Measurements from ENCODE around the gene DBN1. TPM values are rescaled to one million over a fixed set of nuclear protein-coding genes. Genes with fewer than 3 reads are reported as not detected.

The DBN1 gene
- total and polyA plus RNA-seq, 2 donors (not counting 3 experiments of a cell fraction or from before 2014, with no cell fraction given) = 198 to 336 TPM

DNA sequence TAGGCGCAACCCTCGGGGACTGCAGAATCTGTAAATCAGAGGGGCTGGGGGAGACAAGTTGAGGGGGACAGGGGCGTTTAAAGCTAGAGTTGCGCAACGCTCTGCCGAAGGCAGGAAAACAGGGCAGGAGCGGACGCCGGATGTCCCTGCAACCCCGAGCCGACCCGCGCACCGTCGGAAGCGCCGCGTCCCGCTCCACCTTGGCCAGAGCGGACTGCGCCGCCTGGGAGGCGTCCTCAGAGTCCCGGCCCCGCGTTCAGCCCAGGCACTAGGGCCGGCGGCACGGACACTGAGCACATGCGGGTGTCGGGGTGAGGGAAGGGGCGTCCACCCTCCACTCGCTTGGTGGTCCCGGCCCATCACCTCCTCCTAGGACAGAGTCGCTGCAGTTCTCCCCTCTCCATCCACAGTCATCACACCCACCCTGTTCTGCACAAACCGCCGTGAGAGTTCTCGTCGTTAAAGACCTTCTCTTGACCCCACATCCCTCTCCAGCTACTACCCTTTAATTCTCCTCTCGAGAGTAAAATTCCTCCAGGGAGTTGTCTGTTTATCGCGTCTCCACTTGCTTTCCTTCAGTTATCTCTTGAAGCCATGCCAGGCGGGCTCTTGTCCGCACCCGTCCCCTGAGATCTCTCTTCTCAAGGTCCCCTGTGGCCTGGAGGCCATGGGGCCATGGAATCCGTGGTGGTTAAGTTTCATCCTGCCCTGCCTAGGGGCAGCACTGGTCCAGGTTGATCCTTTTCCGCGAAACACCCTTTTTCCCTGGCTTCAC is 24.8 kb upstream of the DBN1 start:
- TSS peak; percentile 28 for BruUV-seq (replicated peaks)

More for the DNA sequence above, 24.8 kb upstream of the DBN1 start:
- DNase-seq (ENCODE audit: low read depth, low spot score) (no peak), FAIRE-seq (peak; percentile 67)
- POLR2A ChIA-PET = interaction anchor here (0.6 to 3.0 kb wide), 15 partner anchors 9 to 304 kb away, joined by 3 to 17 read pairs (median 5); partner anchors contain the start of genes DDX41, DOK3 and GRK6
- peak overlapping the region; percentile 1 to 38 (median 31) for H3K4me3 ChIP-seq (replicated peaks in 1 of 3; ENCODE audit: insufficient read depth in 1 of 3, low read depth in 1 of 3, low read length in 3 of 3)
- dilution Hi-C loops (cut with MboI; ENCODE audit: extremely low pct_ligation_motif_present, low sequenced_read_pairs) = no loop called here
- peak overlapping the region; percentile 60 for H3K4me2 ChIP-seq (ENCODE audit: insufficient read depth, low read length)
- H3K9me1 ChIP-seq (replicated peaks; ENCODE audit: control insufficient read depth, extremely low read depth, insufficient read depth, low read length) = no peaks in the 10 kb centered on the region
- H3K9me3 ChIP-seq (replicated peaks; ENCODE audit: control insufficient read depth, insufficient read depth, low read length) = no peaks in the 10 kb centered on the region
- no peaks in the 10 kb centered on the region for H3K27me3 ChIP-seq (ENCODE audit: control insufficient read depth in 2 of 2, insufficient read depth in 2 of 2, low read length in 2 of 2)
- H3K79me2 ChIP-seq (ENCODE audit: control insufficient read depth, insufficient read depth, low read length) = peaks cover 19% of the 10 kb centered on the region
- peaks cover 2 to 3% of the 10 kb centered on the region in 2 experiments for H3K36me3 ChIP-seq (ENCODE audit: control insufficient read depth in 2 of 2, extremely low read depth in 1 of 2, insufficient read depth in 2 of 2, low read length in 2 of 2)
- CTCF ChIA-PET = interaction anchor here (0.9 to 2.5 kb wide), 4 partner anchors 21 to 108 kb away, joined by 3 to 12 read pairs (median 6); no protein-coding TSS in a partner anchor
- TF ChIP-seq JUN (IDR thresholded peaks at IDR 0.05; ENCODE audit: borderline replicate concordance, insufficient read depth, insufficient read length, low read depth) (no peak), GATA2 (IDR thresholded peaks at IDR 0.05; ENCODE audit: insufficient read depth, insufficient read length, low read depth, low read length) (no peak), FOS (IDR thresholded peaks at IDR 0.05; ENCODE audit: borderline replicate concordance, insufficient read depth, low read length) (no peak), POLR2A (IDR thresholded peaks at IDR 0.05; ENCODE audit: low read depth, low read length) (no peak), MYC (IDR thresholded peaks at IDR 0.05; ENCODE audit: low read depth, low read length) (no peak), EZH2 (IDR thresholded peaks at IDR 0.05; ENCODE audit: borderline replicate concordance, low read depth, low read length, severe bottlenecking) (no peak), POLR2AphosphoS5 (IDR thresholded peaks at IDR 0.05; ENCODE audit: insufficient read depth, low read depth, low read length) (no peak)
- TF ChIP-seq, protein P1, sequence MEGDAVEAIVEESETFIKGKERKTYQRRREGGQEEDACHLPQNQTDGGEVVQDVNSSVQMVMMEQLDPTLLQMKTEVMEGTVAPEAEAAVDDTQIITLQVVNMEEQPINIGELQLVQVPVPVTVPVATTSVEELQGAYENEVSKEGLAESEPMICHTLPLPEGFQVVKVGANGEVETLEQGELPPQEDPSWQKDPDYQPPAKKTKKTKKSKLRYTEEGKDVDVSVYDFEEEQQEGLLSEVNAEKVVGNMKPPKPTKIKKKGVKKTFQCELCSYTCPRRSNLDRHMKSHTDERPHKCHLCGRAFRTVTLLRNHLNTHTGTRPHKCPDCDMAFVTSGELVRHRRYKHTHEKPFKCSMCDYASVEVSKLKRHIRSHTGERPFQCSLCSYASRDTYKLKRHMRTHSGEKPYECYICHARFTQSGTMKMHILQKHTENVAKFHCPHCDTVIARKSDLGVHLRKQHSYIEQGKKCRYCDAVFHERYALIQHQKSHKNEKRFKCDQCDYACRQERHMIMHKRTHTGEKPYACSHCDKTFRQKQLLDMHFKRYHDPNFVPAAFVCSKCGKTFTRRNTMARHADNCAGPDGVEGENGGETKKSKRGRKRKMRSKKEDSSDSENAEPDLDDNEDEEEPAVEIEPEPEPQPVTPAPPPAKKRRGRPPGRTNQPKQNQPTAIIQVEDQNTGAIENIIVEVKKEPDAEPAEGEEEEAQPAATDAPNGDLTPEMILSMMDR (IDR thresholded peaks at IDR 0.05; ENCODE audit: extremely low read depth in 1 of 2, insufficient read depth in 1 of 2, low read depth in 1 of 2, low read length in 2 of 2) = no peak
- TF ChIP-seq, protein P2, sequence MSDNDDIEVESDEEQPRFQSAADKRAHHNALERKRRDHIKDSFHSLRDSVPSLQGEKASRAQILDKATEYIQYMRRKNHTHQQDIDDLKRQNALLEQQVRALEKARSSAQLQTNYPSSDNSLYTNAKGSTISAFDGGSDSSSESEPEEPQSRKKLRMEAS (IDR thresholded peaks at IDR 0.05; ENCODE audit: insufficient read depth, insufficient read length) = no peak
- H4K20me1 ChIP-seq (replicated peaks; ENCODE audit: control insufficient read depth, extremely low read depth, insufficient read depth, low read length) = no peaks in the 10 kb centered on the region
- peak overlapping the region; percentile 22 for H2AFZ ChIP-seq (ENCODE audit: low read depth, low read length)
- H3K9ac ChIP-seq (replicated peaks; ENCODE audit: extremely low read depth, insufficient read depth, low read length) = peak overlapping the region; percentile 39
- peak overlapping the region; percentile 44 for H3K27ac ChIP-seq (ENCODE audit: insufficient read depth, low read depth, low read length)
- intact Hi-C loops (cut with micrococcal nuclease) = loop anchor here (10.0 kb wide), 2 partner anchors 617 to 963 kb away; partner anchors contain the start of genes N4BP3 and RNF44
- H3K4me1 ChIP-seq (ENCODE audit: control insufficient read depth, extremely low read depth, insufficient read depth, low read length) = peaks cover 34% of the 10 kb centered on the region
